ENCODE results near the gene CHD6. TPM values are rescaled to one million over a fixed set of nuclear protein-coding genes. Genes with fewer than 3 reads are reported as not detected.

Gene CHD6
- total and polyA plus RNA-seq, 2 of the 13 experiments (the other 11 are each of a cell fraction or from before 2014, with no cell fraction given), result 14.4 to 52.0 TPM

DNA sequence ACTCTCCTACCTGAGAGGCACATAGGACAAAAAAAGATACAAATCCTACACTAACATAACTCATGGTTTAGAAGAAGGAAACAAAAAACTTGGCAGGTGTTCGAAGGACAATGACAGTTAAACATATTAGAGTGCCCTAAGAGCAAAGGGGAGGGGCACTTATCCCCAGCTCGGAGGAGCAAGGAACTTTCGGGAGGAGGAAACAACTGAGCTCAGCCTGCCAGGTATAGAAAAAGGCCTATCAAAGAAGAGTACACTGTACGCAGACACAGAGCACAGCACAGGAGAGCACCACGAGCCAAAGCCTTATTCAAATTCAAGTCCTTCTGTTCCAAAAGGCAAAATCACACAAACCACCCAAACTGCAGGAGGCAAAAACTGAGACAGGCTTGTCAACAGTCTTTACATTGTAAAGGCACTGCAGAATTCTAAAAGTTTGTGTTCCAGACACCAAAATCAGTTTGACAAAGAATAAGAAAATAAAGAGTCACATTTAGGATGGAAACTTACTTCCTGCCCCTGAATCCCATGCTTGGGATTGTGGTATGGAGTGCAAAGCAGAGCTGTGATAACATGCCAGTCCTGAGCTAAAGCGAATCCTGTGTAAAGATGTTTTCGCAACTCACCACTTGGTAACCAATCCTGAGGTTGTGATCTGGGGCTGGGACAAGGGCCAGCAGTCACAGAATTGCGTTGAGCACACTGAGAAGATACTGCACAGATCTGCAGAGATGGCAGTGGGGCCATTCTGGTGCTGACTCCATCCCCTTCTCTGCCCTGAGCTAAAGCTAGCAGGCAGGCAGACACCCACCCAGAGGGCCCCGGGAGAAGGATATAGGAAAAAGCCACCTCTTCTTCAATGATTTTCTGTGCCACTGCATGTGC, 108.6 kb downstream of the CHD6 start (continued):
- TF ChIP-seq BHLHE40 (IDR thresholded peaks at IDR 0.05; ENCODE audit: low read length) (no peak), MBNL3 (CRISPR knock-in tag; conservative IDR thresholded peaks at IDR 0.05) (no peak), HES4 (CRISPR knock-in tag; IDR thresholded peaks at IDR 0.05; ENCODE audit: borderline replicate concordance) (no peak), KLF15 (CRISPR knock-in tag; IDR thresholded peaks at IDR 0.05; ENCODE audit: borderline replicate concordance) (no peak), ZC3H4 (CRISPR knock-in tag; IDR thresholded peaks at IDR 0.05; ENCODE audit: borderline replicate concordance) (no peak), THAP11 (CRISPR knock-in tag; IDR thresholded peaks at IDR 0.05) (0 out of 2 replicates have a peak, but pooled peaks have one; percentile 14), HIVEP1 (CRISPR knock-in tag; IDR thresholded peaks at IDR 0.05) (no peak), ZNF564 (CRISPR knock-in tag; IDR thresholded peaks at IDR 0.05) (no peak), POGZ (CRISPR knock-in tag; IDR thresholded peaks at IDR 0.05) (peak; percentile 44; the same call in 1 of the 2 replicates), RBM39 (IDR thresholded peaks at IDR 0.05; ENCODE audit: low read depth, low read length, poor library complexity, severe bottlenecking) (no peak), ZBTB38 (CRISPR knock-in tag; IDR thresholded peaks at IDR 0.05) (peak; percentile 51; the same call in 1 of the 2 replicates), ZNF577 (CRISPR knock-in tag; IDR thresholded peaks at IDR 0.05; ENCODE audit: borderline replicate concordance, low read depth) (no peak), HNRNPUL1 (IDR thresholded peaks at IDR 0.05; ENCODE audit: low read depth, low read length) (no peak), PCBP2 (optimal IDR thresholded peaks at IDR 0.05; ENCODE audit: low read depth, low read length, poor library complexity, severe bottlenecking) (no peak), MAFF (IDR thresholded peaks at IDR 0.05; ENCODE audit: low read depth, low read length) (no peak)
- TF ChIP-seq, protein P1, sequence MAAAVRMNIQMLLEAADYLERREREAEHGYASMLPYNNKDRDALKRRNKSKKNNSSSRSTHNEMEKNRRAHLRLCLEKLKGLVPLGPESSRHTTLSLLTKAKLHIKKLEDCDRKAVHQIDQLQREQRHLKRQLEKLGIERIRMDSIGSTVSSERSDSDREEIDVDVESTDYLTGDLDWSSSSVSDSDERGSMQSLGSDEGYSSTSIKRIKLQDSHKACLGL (CRISPR knock-in tag; IDR thresholded peaks at IDR 0.05), result no peak
- TF ChIP-seq, protein P2, sequence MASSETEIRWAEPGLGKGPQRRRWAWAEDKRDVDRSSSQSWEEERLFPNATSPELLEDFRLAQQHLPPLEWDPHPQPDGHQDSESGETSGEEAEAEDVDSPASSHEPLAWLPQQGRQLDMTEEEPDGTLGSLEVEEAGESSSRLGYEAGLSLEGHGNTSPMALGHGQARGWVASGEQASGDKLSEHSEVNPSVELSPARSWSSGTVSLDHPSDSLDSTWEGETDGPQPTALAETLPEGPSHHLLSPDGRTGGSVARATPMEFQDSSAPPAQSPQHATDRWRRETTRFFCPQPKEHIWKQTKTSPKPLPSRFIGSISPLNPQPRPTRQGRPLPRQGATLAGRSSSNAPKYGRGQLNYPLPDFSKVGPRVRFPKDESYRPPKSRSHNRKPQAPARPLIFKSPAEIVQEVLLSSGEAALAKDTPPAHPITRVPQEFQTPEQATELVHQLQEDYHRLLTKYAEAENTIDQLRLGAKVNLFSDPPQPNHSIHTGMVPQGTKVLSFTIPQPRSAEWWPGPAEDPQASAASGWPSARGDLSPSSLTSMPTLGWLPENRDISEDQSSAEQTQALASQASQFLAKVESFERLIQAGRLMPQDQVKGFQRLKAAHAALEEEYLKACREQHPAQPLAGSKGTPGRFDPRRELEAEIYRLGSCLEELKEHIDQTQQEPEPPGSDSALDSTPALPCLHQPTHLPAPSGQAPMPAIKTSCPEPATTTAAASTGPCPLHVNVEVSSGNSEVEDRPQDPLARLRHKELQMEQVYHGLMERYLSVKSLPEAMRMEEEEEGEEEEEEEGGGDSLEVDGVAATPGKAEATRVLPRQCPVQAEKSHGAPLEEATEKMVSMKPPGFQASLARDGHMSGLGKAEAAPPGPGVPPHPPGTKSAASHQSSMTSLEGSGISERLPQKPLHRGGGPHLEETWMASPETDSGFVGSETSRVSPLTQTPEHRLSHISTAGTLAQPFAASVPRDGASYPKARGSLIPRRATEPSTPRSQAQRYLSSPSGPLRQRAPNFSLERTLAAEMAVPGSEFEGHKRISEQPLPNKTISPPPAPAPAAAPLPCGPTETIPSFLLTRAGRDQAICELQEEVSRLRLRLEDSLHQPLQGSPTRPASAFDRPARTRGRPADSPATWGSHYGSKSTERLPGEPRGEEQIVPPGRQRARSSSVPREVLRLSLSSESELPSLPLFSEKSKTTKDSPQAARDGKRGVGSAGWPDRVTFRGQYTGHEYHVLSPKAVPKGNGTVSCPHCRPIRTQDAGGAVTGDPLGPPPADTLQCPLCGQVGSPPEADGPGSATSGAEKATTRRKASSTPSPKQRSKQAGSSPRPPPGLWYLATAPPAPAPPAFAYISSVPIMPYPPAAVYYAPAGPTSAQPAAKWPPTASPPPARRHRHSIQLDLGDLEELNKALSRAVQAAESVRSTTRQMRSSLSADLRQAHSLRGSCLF (CRISPR knock-in tag; IDR thresholded peaks at IDR 0.05; ENCODE audit: borderline replicate concordance), result no peak
- TF ChIP-seq, protein P3, sequence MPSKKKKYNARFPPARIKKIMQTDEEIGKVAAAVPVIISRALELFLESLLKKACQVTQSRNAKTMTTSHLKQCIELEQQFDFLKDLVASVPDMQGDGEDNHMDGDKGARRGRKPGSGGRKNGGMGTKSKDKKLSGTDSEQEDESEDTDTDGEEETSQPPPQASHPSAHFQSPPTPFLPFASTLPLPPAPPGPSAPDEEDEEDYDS (CRISPR knock-in tag; IDR thresholded peaks at IDR 0.05), result no peak
- TF ChIP-seq, protein P4, sequence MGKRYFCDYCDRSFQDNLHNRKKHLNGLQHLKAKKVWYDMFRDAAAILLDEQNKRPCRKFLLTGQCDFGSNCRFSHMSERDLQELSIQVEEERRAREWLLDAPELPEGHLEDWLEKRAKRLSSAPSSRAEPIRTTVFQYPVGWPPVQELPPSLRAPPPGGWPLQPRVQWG (CRISPR knock-in tag; IDR thresholded peaks at IDR 0.05; ENCODE audit: borderline replicate concordance, low read depth), result no peak
- TF ChIP-seq, protein P5, sequence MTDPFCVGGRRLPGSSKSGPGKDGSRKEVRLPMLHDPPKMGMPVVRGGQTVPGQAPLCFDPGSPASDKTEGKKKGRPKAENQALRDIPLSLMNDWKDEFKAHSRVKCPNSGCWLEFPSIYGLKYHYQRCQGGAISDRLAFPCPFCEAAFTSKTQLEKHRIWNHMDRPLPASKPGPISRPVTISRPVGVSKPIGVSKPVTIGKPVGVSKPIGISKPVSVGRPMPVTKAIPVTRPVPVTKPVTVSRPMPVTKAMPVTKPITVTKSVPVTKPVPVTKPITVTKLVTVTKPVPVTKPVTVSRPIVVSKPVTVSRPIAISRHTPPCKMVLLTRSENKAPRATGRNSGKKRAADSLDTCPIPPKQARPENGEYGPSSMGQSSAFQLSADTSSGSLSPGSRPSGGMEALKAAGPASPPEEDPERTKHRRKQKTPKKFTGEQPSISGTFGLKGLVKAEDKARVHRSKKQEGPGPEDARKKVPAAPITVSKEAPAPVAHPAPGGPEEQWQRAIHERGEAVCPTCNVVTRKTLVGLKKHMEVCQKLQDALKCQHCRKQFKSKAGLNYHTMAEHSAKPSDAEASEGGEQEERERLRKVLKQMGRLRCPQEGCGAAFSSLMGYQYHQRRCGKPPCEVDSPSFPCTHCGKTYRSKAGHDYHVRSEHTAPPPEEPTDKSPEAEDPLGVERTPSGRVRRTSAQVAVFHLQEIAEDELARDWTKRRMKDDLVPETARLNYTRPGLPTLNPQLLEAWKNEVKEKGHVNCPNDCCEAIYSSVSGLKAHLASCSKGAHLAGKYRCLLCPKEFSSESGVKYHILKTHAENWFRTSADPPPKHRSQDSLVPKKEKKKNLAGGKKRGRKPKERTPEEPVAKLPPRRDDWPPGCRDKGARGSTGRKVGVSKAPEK (CRISPR knock-in tag; IDR thresholded peaks at IDR 0.05; ENCODE audit: borderline replicate concordance), result no peak

Measured in HepG2 (cell line).